Ishikawa (cell line): ENCODE results near the gene ACOXL.

Experiments used
- CEBPB ChIP-seq: IDR thresholded peaks from 2 replicates; pipeline ENCODE4 v1.6.1; 2012
- CREB1 ChIP-seq: IDR thresholded peaks from 2 replicates; pipeline ENCODE4 v1.6.1; 2012; ENCODE audit warnings: low read depth
- EGR1 ChIP-seq: IDR thresholded peaks from 2 replicates; pipeline ENCODE4 v1.6.1; 2012
- EP300 ChIP-seq: IDR thresholded peaks from 2 replicates; pipeline ENCODE4 v1.6.1; 2012; ENCODE audit warnings: borderline replicate concordance
- FOXM1 ChIP-seq: IDR thresholded peaks from 2 replicates; pipeline ENCODE4 v1.6.1; 2012; ENCODE audit warnings: low read depth, borderline replicate concordance
- NFIC ChIP-seq: IDR thresholded peaks from 2 replicates; pipeline ENCODE4 v1.6.1; 2012
- RAD21 ChIP-seq: IDR thresholded peaks from 2 replicates; pipeline ENCODE4 v1.6.1; 2012; ENCODE audit warnings: low read depth
- REST ChIP-seq: IDR thresholded peaks from 2 replicates; pipeline ENCODE4 v1.6.1; 2012; ENCODE audit warnings: low read depth, mild to moderate bottlenecking
- TAF1 ChIP-seq: IDR thresholded peaks from 2 replicates; pipeline ENCODE4 v1.6.1; 2012; ENCODE audit warnings: low read depth, mild to moderate bottlenecking
- TCF12 ChIP-seq: IDR thresholded peaks from 2 replicates; pipeline ENCODE4 v1.6.1; 2012; ENCODE audit warnings: low read depth
- TEAD4 ChIP-seq: IDR thresholded peaks from 2 replicates; pipeline ENCODE4 v1.6.1; 2012
- YY1 ChIP-seq: IDR thresholded peaks from 2 replicates; pipeline ENCODE4 v1.6.1; 2012; ENCODE audit warnings: low read depth
- ZBTB7A ChIP-seq: IDR thresholded peaks from 2 replicates; pipeline ENCODE4 v1.6.1; 2012; ENCODE audit warnings: low read depth
- TF ChIP-seq, protein P1 (sequence below): IDR thresholded peaks from 2 replicates; pipeline ENCODE4 v1.6.1; 2012
- TF ChIP-seq, protein P2 (sequence below): IDR thresholded peaks from 2 replicates; pipeline ENCODE4 v1.6.1; 2012

Gene ACOXL

DNA sequence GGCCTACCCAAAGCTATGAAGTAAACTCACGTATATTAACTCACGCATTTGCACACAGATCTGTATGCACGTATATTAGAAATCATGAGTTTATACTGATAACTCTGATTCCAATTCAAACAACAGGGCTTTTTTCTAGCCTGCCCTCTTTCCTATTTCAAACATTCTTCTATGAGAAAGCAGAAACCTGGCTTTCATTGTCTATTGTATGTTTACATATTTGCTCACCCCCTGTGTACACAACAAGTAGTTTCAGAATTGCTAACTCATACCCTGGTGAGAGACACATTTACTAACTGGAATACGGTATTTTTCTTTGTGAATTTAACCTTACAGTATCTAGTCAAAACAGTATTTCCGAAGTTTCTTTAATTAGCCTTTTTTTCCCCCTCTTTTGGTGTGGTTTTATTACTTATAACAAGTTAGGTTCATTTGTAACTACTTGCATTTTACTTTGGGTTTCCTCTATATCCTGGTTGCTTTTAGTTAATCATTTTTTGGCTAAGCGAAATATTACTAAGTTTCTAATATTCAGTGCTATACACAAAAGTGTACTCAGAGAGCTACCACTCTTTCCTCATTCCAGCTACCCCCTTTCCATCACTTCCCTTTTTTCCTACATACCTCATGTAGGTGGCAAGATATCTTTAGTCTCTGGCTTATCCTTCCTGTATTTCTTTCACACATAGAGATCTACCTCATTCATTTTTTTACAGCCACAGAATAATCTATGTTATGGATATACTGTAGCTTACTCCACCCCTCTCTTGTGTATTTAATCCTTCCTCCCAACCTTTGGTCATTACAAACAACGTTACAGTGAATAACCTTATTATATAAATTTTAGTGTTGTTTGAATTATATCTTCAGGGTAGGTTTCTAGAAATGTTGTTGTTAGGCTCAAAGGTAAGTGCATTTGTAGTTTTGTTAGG is 275.6 kb downstream of the ACOXL start:
- TF ChIP-seq NFIC = no peak
- TF ChIP-seq REST = no peak
- no peak for TF ChIP-seq ZBTB7A
- TF ChIP-seq, protein P1, sequence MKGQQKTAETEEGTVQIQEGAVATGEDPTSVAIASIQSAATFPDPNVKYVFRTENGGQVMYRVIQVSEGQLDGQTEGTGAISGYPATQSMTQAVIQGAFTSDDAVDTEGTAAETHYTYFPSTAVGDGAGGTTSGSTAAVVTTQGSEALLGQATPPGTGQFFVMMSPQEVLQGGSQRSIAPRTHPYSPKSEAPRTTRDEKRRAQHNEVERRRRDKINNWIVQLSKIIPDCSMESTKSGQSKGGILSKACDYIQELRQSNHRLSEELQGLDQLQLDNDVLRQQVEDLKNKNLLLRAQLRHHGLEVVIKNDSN = no peak
- no peak for TF ChIP-seq YY1
- TF ChIP-seq FOXM1 = no peak
- no peak for TF ChIP-seq EP300
- no peak for TF ChIP-seq TCF12
- TF ChIP-seq CEBPB = no peak
- TF ChIP-seq TAF1 = no peak
- TF ChIP-seq, protein P2, sequence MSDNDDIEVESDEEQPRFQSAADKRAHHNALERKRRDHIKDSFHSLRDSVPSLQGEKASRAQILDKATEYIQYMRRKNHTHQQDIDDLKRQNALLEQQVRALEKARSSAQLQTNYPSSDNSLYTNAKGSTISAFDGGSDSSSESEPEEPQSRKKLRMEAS = no peak
- TF ChIP-seq EGR1 = no peak
- TF ChIP-seq CREB1 = no peak
- TF ChIP-seq RAD21 = no peak
- TF ChIP-seq TEAD4 = no peak

DNA sequence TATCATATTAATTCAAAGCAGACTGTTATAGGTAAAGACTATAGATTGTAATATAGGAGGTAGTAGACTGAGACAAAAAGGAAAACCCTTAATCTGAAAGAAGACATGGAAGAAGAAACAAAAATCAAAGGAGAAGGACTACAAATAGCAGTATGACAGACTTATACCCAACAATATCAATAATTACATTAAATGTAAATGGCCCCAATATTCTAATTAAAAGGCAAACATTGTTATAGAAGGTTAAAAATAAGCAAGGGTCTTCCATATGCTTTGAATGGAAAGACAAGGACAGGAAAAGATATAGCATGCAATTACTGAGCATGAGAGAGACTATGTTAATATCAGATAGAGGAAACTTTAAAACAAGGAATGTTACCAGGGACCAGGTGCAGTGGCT is 278.8 kb downstream of the ACOXL start:
- TF ChIP-seq CREB1 (no peak), CEBPB (no peak), EGR1 (no peak), FOXM1 (no peak), ZBTB7A (no peak), TEAD4 (no peak), YY1 (no peak)
- TF ChIP-seq, protein P1 = no peak
- TF ChIP-seq, protein P2 = no peak

GRCh38 chr2:111015283-111015995 is 283.1 kb downstream of the ACOXL start:
- TF ChIP-seq CEBPB = no peak
- TF ChIP-seq, protein P2 = no peak
- TF ChIP-seq TCF12 = no peak
- no peak for TF ChIP-seq ZBTB7A
- no peak for TF ChIP-seq TEAD4
- TF ChIP-seq REST = no peak
- TF ChIP-seq YY1 = no peak
- no peak for TF ChIP-seq NFIC
- no peak for TF ChIP-seq EP300
- TF ChIP-seq TAF1 = no peak
- no peak for TF ChIP-seq EGR1
- no peak for TF ChIP-seq CREB1
- TF ChIP-seq, protein P1 = no peak
- TF ChIP-seq RAD21 = no peak
- no peak for TF ChIP-seq FOXM1

DNA sequence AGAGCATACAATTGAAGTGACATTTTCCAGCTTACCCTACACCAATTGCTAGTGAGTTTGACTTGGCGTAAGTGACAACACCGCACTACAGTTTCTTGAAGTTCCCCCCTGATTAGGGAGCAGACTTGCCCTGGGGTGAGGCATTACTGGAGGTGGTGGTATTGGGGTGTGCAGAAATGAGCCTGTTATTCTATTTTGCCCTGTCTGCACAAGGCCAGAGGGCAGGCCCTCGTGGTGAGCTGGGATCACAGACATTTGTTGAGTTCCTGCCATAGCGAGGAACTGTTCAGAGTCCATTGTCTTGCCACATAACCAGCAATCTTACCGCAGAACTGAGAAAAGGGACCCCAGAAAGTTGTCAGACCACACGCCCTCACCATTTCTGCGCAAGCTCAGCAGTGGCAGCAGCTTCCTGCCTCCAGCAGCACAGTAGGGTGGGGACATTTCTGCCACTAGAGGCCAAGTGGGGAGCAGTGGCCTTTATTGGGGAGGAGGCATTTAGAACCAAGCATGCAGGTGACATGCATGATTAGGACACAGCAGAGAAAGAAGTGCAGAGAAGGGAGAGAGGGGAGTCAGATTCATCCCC is 284.8 kb downstream of the ACOXL start:
- TF ChIP-seq, protein P1 = no peak
- TF ChIP-seq REST = no peak
- no peak for TF ChIP-seq EGR1
- no peak for TF ChIP-seq CEBPB
- TF ChIP-seq NFIC = no peak
- no peak for TF ChIP-seq TEAD4
- TF ChIP-seq TAF1 = no peak
- no peak for TF ChIP-seq RAD21
- TF ChIP-seq ZBTB7A = no peak
- TF ChIP-seq FOXM1 = no peak
- no peak for TF ChIP-seq CREB1
- TF ChIP-seq YY1 = no peak
- no peak for TF ChIP-seq EP300
